HTERT RPE-1 (cell line): ENCODE data around the gene KRT7.

Experiments used
- in situ Hi-C: fragments of 300-500 bp; cut with MboI; formaldehyde crosslinking; loops from 4 replicates; pipeline ENCODE4 v1.14.3; 2020; ENCODE audit warnings: low sequenced_read_pairs

The KRT7 gene

GRCh38 chr12:52211716-52212585, 21.1 kb upstream of the KRT7 start:
- in situ Hi-C loops: no loop called here

- in situ Hi-C loops: no loop called here
Observed at GRCh38 chr12:52212701-52213563, 20.1 kb upstream of the KRT7 start.

- in situ Hi-C loops: no loop called here
Observed at GRCh38 chr12:52213564-52214420, 19.3 kb upstream of the KRT7 start.

GRCh38 chr12:52214421-52214802, 18.6 kb upstream of the KRT7 start:
- in situ Hi-C loops: no loop called here

GRCh38 chr12:52215587-52216031, 17.4 kb upstream of the KRT7 start:
- in situ Hi-C loops: no loop called here

- in situ Hi-C loops: no loop called here
Observed at GRCh38 chr12:52216100-52216499, 16.9 kb upstream of the KRT7 start.

- in situ Hi-C loops: no loop called here
Observed at GRCh38 chr12:52216807-52217206, 16.2 kb upstream of the KRT7 start.

GRCh38 chr12:52217223-52217622, 15.8 kb upstream of the KRT7 start:
- in situ Hi-C loops: no loop called here

GRCh38 chr12:52218001-52218400, 15.0 kb upstream of the KRT7 start:
- in situ Hi-C loops: no loop called here

GRCh38 chr12:52220477-52220876, 12.6 kb upstream of the KRT7 start:
- in situ Hi-C loops: no loop called here

GRCh38 chr12:52221070-52221781, 11.8 kb upstream of the KRT7 start:
- in situ Hi-C loops: no loop called here

- in situ Hi-C loops: no loop called here
Observed at GRCh38 chr12:52221912-52222457, 11.1 kb upstream of the KRT7 start.

GRCh38 chr12:52222692-52223091, 10.4 kb upstream of the KRT7 start:
- in situ Hi-C loops: no loop called here

- in situ Hi-C loops: no loop called here
Observed at GRCh38 chr12:52223406-52224039, 9.5 kb upstream of the KRT7 start.

GRCh38 chr12:52224151-52224550, 8.9 kb upstream of the KRT7 start:
- in situ Hi-C loops: no loop called here

- in situ Hi-C loops: no loop called here
Observed at GRCh38 chr12:52225752-52226151, 7.3 kb upstream of the KRT7 start.

- in situ Hi-C loops: no loop called here
Observed at GRCh38 chr12:52226446-52226845, 6.6 kb upstream of the KRT7 start.

GRCh38 chr12:52227606-52228166, 5.4 kb upstream of the KRT7 start:
- in situ Hi-C loops: no loop called here

GRCh38 chr12:52228366-52228765, 4.7 kb upstream of the KRT7 start:
- in situ Hi-C loops: no loop called here
